HEK293 (cell line): ENCODE data around the gene SLC43A1.

Source experiments
- BCL11A ChIP-seq: fragments of 450-650 bp; formaldehyde crosslinking; IDR thresholded peaks from 2 replicates; pipeline ENCODE4 v1.5.1; 2016; ENCODE audit warnings: low read depth, missing biosample characterization, missing genetic modification characterization
- CTCF ChIP-seq: fragments of 450-650 bp; formaldehyde crosslinking; IDR thresholded peaks from 2 replicates; pipeline ENCODE4 v1.5.1; 2016; ENCODE audit warnings: missing biosample characterization, missing genetic modification characterization
- KLF16 ChIP-seq: fragments of 450-650 bp; formaldehyde crosslinking; IDR thresholded peaks from 2 replicates; pipeline ENCODE4 v1.5.1; 2017; ENCODE audit warnings: missing biosample characterization, missing genetic modification characterization
- PATZ1 ChIP-seq: fragments of 450-650 bp; formaldehyde crosslinking; IDR thresholded peaks from 2 replicates; pipeline ENCODE4 v1.5.1; 2016; ENCODE audit warnings: missing biosample characterization, missing genetic modification characterization
- SCRT1 ChIP-seq: fragments of 450-650 bp; formaldehyde crosslinking; IDR thresholded peaks from 2 replicates; pipeline ENCODE4 v1.5.1; 2016; ENCODE audit warnings: missing biosample characterization, missing genetic modification characterization, borderline replicate concordance
- TCF7L2 ChIP-seq: IDR thresholded peaks from 2 replicates; pipeline ENCODE4 v1.6.1; 2011; ENCODE audit warnings: low read depth, mild to moderate bottlenecking, inconsistent platforms, low read length, moderate library complexity, borderline replicate concordance
- ZBTB7A ChIP-seq: fragments of 450-650 bp; formaldehyde crosslinking; IDR thresholded peaks from 2 replicates; pipeline ENCODE4 v1.5.1; 2016; ENCODE audit warnings: low read depth, missing biosample characterization, missing genetic modification characterization
- ZNF10 ChIP-seq: fragments of 450-650 bp; formaldehyde crosslinking; IDR thresholded peaks from 2 replicates; pipeline ENCODE4 v1.5.1; 2017; ENCODE audit warnings: missing biosample characterization, missing genetic modification characterization
- ZNF274 ChIP-seq, 2 experiments: fragments of 200-500 bp in 1 of 2; fragments of 450-650 bp in 1 of 2; sonication (Bioruptor generic) in 1 of 2; formaldehyde crosslinking in 1 of 2; IDR thresholded peaks; 2 replicates each; pipeline versions ENCODE4 v1.5.1 to v1.6.1; 2014 to 2016; ENCODE audit warnings: borderline replicate concordance in 1 of 2, inconsistent platforms in 1 of 2, low read length in 1 of 2, missing biosample characterization in 1 of 2, missing genetic modification characterization in 1 of 2
- ZNF362 ChIP-seq: fragments of 450-650 bp; formaldehyde crosslinking; IDR thresholded peaks from 2 replicates; pipeline ENCODE4 v1.5.1; 2016; ENCODE audit warnings: missing biosample characterization, missing genetic modification characterization
- ZNF544 ChIP-seq: fragments of 450-650 bp; formaldehyde crosslinking; IDR thresholded peaks from 2 replicates; pipeline ENCODE4 v1.5.0; 2017; ENCODE audit warnings: missing biosample characterization, missing genetic modification characterization
- ZNF555 ChIP-seq: fragments of 450-650 bp; formaldehyde crosslinking; conservative IDR thresholded peaks from 2 replicates; pipeline ENCODE4 v1.5.1; 2017; ENCODE audit warnings: missing biosample characterization, mild to moderate bottlenecking, missing genetic modification characterization, inconsistent platforms
- ZNF660 ChIP-seq: fragments of 450-650 bp; IDR thresholded peaks from 2 replicates; pipeline ENCODE4 v1.5.1; 2018; ENCODE audit warnings: missing biosample characterization, mild to moderate bottlenecking, missing genetic modification characterization
- ZNF707 ChIP-seq: fragments of 450-650 bp; formaldehyde crosslinking; IDR thresholded peaks from 2 replicates; pipeline ENCODE4 v1.5.1; 2016; ENCODE audit warnings: missing biosample characterization, missing genetic modification characterization

- TF ChIP-seq TCF7L2 (no peak), ZBTB7A (tag by site-specific recombination) (no peak), BCL11A (tag by site-specific recombination) (no peak), ZNF555 (tag by site-specific recombination) (no peak), ZNF274 (IDR thresholded peaks at IDR 0.05; ENCODE audit: low read length) (no peak), ZNF274 (tag by site-specific recombination; IDR thresholded peaks at IDR 0.05; ENCODE audit: borderline replicate concordance) (no peak), ZNF707 (tag by site-specific recombination) (no peak), CTCF (tag by site-specific recombination) (no peak), SCRT1 (no peak), ZNF544 (tag by site-specific recombination) (no peak), ZNF660 (tag by site-specific recombination) (no peak), PATZ1 (tag by site-specific recombination) (no peak), KLF16 (tag by site-specific recombination) (no peak), ZNF362 (no peak), ZNF10 (tag by site-specific recombination) (no peak)
Observed at GRCh38 chr11:57500926-57501325, 14.6 kb downstream of the SLC43A1 start.
